Glomerular visceral epithelial cell (primary cell): ENCODE results near the gene WHRN.

Experiments used
- DNase-seq: peaks from one replicate; pipeline ENCODE4 v3.0.0-alpha.2; 2016; ENCODE audit errors: extremely low spot score

The WHRN gene

DNA sequence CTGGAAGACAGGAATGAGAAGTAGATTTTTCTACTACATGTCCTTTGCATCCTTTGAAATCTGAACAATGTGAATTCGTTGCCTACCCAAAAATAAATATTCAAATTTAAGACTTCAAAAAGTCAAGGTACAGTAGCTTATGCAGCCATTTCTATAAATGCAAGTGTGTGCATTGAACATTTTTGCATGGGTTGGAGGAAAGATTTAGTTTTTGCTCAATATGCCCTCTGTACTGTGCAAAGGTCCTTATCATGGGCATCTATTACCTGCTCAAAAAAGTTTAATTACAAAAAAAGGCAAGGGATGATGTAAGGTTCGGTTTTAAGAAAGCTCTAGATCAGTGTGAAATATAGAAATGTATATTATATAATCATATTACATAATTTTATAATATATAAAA, 140.1 kb downstream of the WHRN start:
- DNase-seq = no peak

DNA sequence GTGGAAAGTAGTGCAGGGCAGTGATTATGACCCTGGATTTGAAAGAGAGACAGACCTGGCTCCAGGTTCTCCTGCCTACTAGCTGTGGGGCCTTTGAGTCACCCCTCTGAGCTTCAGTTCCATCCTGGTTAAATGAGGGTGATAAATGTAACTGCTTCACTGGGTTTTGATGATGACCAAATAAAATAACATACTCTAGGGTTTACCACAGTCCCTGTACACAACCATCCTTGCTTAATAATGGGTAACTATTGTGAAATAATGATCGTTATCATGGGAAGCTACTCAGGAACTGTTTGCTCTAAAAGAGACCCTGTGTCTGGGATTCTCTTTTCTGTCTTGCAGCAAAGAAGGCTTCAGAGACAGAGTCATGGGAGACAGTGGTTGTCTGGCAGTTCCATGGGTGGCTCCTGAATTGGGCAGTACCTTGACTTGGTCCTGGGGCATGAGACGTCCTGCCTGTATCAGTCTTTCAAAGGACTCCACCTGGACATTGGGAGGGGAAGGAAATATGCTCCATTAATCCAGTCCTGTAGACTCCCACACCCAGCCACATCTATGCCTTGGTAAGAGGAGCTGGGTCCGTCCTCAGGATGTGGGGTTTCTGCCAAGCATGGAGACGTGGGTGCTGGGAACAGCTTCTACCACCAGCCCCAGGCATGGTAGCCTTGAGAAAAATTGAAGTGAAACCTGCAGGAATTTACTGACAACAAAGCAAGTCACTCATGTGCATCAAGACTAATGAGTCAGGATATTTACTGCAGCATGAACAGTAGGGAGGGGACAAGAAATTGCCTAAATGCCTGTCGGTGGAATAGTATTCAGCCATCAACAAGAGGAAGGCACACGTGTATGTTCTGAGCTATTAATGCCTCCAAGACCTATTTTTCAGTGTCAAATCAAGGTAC, 140.9 kb downstream of the WHRN start:
- peak; percentile 92 for DNase-seq

DNA sequence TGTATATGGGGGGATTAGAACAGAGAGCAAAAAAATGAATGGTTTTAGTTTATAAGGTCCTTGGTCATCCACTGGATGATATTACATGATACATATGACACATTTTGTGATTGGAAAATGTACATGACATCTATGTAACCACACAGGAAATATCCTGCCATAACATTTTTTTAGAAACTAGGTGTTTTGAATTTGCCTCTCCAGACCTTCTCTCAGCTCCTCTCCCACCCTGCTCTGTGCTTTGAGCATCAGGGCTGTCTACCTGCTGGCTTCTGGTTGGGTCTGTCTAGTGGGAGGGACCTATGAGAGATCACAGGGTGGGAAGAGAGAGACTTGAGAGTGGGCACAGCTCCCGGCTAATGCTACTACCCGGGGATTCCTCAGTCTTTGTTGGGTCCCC, 141.8 kb downstream of the WHRN start:
- DNase-seq = no peak

GRCh38 chr9:114362394-114362793, 142.9 kb downstream of the WHRN start:
- no peak for DNase-seq

GRCh38 chr9:114361542-114361941, 143.7 kb downstream of the WHRN start:
- DNase-seq = no peak

GRCh38 chr9:114359801-114360200, 145.5 kb downstream of the WHRN start:
- no peak for DNase-seq

GRCh38 chr9:114357911-114358328, 147.4 kb downstream of the WHRN start:
- DNase-seq = no peak

GRCh38 chr9:114357360-114357759, 147.9 kb downstream of the WHRN start:
- no peak for DNase-seq

- no peak for DNase-seq
These were observed 148.5 kb downstream of the WHRN start for GRCh38 chr9:114356792-114357191.

- DNase-seq = no peak
These were observed 149.5 kb downstream of the WHRN start for GRCh38 chr9:114355821-114356220.
